ENCODE measurements around the gene LRP1.

The LRP1 gene

DNA sequence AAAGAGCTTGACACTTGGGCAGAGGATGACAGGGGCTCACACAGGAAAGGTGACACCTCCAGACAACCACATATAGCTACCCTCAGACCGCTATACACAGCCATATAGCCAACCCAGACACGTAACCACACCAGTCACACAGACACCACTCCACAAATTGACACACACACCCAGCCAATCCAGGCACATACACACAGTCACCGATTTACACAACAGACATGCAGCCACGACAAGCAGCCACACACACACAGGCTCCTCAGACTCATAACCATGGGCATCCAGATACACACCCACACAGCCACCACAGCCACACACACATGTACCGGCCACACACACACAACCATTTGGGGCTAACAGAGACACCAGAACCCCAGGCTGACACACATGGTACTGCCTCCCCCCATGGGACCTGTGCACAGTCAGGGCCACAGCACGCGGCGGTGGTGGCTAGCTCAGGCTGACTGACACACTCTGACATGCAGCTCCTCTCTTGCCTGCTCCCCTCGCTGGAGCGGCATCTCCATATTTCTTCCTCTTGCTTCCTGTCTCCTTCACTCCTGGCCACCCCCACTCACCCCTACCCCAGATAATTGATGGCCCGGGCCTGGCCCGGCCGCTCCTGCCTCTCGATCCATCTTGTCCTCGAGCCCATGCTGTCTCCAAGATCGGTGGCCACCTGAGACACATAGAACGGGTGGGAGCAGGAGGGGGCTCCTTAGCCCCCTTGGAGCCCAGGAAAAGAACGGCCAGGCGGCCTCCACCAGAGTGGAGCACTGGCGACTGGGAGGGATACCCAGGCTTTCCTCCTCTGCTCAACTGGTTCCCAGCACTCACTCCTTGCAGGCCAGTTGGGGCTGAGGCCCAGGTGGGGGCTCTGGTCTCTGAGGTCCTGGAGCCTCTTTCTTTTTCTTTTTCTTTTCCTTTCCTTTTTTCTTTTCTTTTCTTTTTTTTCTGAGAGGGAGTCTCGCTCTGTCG, 95.2 kb downstream of the LRP1 start:
- ATAC-seq: no peak
- TF ChIP-seq ARNTL (CRISPR knock-in tag; IDR thresholded peaks at IDR 0.05; ENCODE audit: borderline replicate concordance, low read depth) (no peak), SNAI2 (CRISPR knock-in tag; IDR thresholded peaks at IDR 0.05) (no peak), ZC3H10 (CRISPR knock-in tag; IDR thresholded peaks at IDR 0.05) (no peak), RARB (CRISPR knock-in tag; IDR thresholded peaks at IDR 0.05) (no peak), GLIS3 (CRISPR knock-in tag; IDR thresholded peaks at IDR 0.05) (no peak), ISL1 (CRISPR knock-in tag; IDR thresholded peaks at IDR 0.05) (no peak), ZNF8 (CRISPR knock-in tag; IDR thresholded peaks at IDR 0.05) (no peak), PPARA (CRISPR knock-in tag; IDR thresholded peaks at IDR 0.05; ENCODE audit: borderline replicate concordance) (no peak), TOX (CRISPR knock-in tag; IDR thresholded peaks at IDR 0.05; ENCODE audit: borderline replicate concordance) (no peak), ESRRG (CRISPR knock-in tag; IDR thresholded peaks at IDR 0.05) (no peak)
- TF ChIP-seq, protein P1, sequence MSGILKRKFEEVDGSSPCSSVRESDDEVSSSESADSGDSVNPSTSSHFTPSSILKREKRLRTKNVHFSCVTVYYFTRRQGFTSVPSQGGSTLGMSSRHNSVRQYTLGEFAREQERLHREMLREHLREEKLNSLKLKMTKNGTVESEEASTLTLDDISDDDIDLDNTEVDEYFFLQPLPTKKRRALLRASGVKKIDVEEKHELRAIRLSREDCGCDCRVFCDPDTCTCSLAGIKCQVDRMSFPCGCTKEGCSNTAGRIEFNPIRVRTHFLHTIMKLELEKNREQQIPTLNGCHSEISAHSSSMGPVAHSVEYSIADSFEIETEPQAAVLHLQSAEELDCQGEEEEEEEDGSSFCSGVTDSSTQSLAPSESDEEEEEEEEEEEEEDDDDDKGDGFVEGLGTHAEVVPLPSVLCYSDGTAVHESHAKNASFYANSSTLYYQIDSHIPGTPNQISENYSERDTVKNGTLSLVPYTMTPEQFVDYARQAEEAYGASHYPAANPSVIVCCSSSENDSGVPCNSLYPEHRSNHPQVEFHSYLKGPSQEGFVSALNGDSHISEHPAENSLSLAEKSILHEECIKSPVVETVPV (CRISPR knock-in tag; IDR thresholded peaks at IDR 0.05): no peak
- TF ChIP-seq, protein P2, sequence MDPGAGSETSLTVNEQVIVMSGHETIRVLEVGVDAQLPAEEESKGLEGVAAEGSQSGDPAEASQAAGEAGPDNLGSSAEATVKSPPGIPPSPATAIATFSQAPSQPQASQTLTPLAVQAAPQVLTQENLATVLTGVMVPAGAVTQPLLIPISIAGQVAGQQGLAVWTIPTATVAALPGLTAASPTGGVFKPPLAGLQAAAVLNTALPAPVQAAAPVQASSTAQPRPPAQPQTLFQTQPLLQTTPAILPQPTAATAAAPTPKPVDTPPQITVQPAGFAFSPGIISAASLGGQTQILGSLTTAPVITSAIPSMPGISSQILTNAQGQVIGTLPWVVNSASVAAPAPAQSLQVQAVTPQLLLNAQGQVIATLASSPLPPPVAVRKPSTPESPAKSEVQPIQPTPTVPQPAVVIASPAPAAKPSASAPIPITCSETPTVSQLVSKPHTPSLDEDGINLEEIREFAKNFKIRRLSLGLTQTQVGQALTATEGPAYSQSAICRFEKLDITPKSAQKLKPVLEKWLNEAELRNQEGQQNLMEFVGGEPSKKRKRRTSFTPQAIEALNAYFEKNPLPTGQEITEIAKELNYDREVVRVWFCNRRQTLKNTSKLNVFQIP (CRISPR knock-in tag; IDR thresholded peaks at IDR 0.05; ENCODE audit: borderline replicate concordance, low read depth): no peak
- TF ChIP-seq, protein P3, sequence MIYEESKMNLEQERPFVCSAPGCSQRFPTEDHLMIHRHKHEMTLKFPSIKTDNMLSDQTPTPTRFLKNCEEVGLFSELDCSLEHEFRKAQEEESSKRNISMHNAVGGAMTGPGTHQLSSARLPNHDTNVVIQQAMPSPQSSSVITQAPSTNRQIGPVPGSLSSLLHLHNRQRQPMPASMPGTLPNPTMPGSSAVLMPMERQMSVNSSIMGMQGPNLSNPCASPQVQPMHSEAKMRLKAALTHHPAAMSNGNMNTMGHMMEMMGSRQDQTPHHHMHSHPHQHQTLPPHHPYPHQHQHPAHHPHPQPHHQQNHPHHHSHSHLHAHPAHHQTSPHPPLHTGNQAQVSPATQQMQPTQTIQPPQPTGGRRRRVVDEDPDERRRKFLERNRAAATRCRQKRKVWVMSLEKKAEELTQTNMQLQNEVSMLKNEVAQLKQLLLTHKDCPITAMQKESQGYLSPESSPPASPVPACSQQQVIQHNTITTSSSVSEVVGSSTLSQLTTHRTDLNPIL (CRISPR knock-in tag; IDR thresholded peaks at IDR 0.05; ENCODE audit: low read depth): no peak
- TF ChIP-seq, protein P4, sequence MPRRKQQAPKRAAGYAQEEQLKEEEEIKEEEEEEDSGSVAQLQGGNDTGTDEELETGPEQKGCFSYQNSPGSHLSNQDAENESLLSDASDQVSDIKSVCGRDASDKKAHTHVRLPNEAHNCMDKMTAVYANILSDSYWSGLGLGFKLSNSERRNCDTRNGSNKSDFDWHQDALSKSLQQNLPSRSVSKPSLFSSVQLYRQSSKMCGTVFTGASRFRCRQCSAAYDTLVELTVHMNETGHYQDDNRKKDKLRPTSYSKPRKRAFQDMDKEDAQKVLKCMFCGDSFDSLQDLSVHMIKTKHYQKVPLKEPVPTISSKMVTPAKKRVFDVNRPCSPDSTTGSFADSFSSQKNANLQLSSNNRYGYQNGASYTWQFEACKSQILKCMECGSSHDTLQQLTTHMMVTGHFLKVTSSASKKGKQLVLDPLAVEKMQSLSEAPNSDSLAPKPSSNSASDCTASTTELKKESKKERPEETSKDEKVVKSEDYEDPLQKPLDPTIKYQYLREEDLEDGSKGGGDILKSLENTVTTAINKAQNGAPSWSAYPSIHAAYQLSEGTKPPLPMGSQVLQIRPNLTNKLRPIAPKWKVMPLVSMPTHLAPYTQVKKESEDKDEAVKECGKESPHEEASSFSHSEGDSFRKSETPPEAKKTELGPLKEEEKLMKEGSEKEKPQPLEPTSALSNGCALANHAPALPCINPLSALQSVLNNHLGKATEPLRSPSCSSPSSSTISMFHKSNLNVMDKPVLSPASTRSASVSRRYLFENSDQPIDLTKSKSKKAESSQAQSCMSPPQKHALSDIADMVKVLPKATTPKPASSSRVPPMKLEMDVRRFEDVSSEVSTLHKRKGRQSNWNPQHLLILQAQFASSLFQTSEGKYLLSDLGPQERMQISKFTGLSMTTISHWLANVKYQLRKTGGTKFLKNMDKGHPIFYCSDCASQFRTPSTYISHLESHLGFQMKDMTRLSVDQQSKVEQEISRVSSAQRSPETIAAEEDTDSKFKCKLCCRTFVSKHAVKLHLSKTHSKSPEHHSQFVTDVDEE (CRISPR knock-in tag; IDR thresholded peaks at IDR 0.05): no peak

DNA sequence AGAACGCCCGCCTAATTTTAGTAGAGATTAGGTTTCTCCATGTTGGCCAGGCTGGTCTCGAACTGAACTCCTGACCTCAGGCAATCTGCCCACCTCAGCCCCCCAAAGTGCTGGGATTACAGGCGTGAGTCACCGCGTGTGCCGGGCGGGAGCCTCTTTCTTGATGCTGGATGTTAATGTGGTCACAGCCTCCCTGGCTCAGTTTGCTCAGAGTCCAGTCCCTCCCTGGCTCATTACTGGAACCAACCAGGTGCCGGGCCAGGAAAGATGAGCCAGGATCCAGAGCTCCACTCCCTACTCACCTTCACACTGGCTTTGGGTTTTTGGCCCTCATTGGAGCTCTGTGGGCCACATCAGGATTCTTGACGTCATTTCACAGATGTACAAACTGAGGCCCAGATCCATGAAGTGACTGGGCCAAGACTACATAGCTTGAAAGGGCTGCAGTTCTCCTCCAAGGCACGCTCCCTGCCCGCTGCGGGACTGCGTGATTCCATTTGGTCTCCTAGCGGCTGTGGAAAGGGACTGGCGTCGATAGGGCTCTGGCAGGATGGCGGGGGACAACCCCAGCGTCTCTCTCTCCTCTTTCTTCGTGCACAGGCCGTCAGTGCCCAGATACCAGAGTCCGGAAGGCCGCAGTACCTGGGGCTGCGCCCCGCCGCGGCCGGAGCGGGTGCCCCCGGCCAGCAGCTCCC, 96.1 kb downstream of the LRP1 start:
- no peak for ATAC-seq

DNA sequence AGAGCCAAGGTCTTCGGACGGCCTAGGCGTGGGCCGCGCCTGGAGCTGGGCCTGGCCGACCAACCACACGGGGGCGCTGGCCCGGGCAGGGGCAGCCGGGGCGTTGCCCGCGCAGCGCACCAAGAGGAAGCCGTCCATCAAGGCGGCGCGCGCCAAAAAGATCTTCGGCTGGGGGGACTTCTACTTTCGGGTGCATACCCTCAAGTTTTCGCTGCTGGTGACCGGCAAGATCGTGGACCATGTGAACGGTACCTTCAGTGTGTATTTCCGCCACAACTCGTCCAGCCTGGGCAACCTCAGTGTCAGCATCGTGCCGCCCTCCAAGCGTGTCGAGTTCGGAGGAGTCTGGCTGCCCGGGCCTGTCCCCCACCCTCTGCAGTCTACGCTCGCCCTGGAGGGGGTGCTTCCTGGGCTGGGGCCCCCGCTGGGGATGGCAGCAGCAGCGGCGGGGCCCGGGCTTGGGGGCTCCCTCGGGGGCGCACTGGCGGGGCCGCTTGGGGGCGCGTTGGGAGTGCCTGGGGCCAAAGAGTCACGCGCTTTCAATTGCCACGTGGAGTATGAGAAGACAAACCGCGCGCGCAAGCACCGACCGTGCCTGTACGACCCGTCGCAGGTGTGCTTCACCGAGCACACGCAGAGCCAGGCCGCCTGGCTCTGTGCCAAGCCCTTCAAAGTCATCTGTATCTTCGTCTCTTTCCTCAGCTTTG, 96.8 kb downstream of the LRP1 start:
- ATAC-seq: no peak
- TF ChIP-seq ESRRG (CRISPR knock-in tag; IDR thresholded peaks at IDR 0.05) (no peak), ZFP3 (CRISPR knock-in tag; IDR thresholded peaks at IDR 0.05) (no peak), ZNF8 (CRISPR knock-in tag; IDR thresholded peaks at IDR 0.05) (no peak), TOX (CRISPR knock-in tag; IDR thresholded peaks at IDR 0.05; ENCODE audit: borderline replicate concordance) (no peak), OSR1 (CRISPR knock-in tag; IDR thresholded peaks at IDR 0.05) (no peak), CSDC2 (CRISPR knock-in tag; IDR thresholded peaks at IDR 0.05) (no peak), ZC3H10 (CRISPR knock-in tag; IDR thresholded peaks at IDR 0.05) (no peak), RARB (CRISPR knock-in tag; IDR thresholded peaks at IDR 0.05) (no peak)
- TF ChIP-seq, protein P1 (CRISPR knock-in tag; IDR thresholded peaks at IDR 0.05): no peak
- TF ChIP-seq, protein P4 (CRISPR knock-in tag; IDR thresholded peaks at IDR 0.05): no peak
- TF ChIP-seq, protein P3 (CRISPR knock-in tag; IDR thresholded peaks at IDR 0.05; ENCODE audit: low read depth): no peak
- TF ChIP-seq, protein P2 (CRISPR knock-in tag; IDR thresholded peaks at IDR 0.05; ENCODE audit: borderline replicate concordance, low read depth): no peak

More for the DNA sequence above, 96.1 kb downstream of the LRP1 start:
- TF ChIP-seq BACH2 (CRISPR knock-in tag; IDR thresholded peaks at IDR 0.05; ENCODE audit: borderline replicate concordance) (no peak), ESRRG (CRISPR knock-in tag; IDR thresholded peaks at IDR 0.05) (no peak), TOX (CRISPR knock-in tag; IDR thresholded peaks at IDR 0.05; ENCODE audit: borderline replicate concordance) (no peak)
